ENCODE results near the gene VWA5A. TPM values are rescaled to one million over a fixed set of nuclear protein-coding genes. Genes with fewer than 3 reads are reported as not detected.

The VWA5A gene
- total and polyA plus RNA-seq, 2 donors (not counting 1 experiment from before 2014, with no cell fraction given) = 11.9 to 22.3 TPM

DNA sequence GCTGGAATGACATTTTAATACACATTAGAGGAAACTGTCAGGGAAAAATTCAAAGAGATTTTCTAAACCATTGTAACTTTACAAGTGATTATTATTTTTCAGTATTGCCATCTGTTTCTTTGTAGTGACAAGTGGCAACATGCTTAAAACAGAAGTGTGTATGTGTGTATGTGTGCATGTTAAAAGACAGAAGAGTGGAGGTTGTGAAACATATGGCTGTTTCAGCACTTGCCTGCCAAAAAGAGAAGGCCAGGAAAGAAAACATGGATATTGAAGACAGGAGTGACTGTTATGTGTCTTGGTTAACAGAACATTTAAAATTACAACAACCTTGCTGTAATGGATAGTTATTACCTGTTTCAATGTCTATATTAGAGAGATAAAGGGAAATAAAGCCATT is 24.3 kb upstream of the VWA5A start:
- H2AFZ ChIP-seq (ENCODE audit: low read length) = no peak overlapping the region
- no peaks in the 10 kb centered on the region for H4K20me1 ChIP-seq (ENCODE audit: control insufficient read depth, extremely low read depth, insufficient read depth, low read length)
- H3K9me3 ChIP-seq (ENCODE audit: control insufficient read depth, insufficient read depth, low read depth, low read length) = no peaks in the 10 kb centered on the region
- H3K4me2 ChIP-seq (ENCODE audit: extremely low read depth, insufficient read depth, low read length) = no peak overlapping the region
- no peak overlapping the region for H3K27ac ChIP-seq (ENCODE audit: insufficient read depth, low read length)
- no peak overlapping the region for H3K4me3 ChIP-seq (replicated peaks in 1 of 4; ENCODE audit: control extremely low read depth in 1 of 4, insufficient read depth in 1 of 4, low read depth in 3 of 4, low read length in 4 of 4)
- TF ChIP-seq, protein P1, sequence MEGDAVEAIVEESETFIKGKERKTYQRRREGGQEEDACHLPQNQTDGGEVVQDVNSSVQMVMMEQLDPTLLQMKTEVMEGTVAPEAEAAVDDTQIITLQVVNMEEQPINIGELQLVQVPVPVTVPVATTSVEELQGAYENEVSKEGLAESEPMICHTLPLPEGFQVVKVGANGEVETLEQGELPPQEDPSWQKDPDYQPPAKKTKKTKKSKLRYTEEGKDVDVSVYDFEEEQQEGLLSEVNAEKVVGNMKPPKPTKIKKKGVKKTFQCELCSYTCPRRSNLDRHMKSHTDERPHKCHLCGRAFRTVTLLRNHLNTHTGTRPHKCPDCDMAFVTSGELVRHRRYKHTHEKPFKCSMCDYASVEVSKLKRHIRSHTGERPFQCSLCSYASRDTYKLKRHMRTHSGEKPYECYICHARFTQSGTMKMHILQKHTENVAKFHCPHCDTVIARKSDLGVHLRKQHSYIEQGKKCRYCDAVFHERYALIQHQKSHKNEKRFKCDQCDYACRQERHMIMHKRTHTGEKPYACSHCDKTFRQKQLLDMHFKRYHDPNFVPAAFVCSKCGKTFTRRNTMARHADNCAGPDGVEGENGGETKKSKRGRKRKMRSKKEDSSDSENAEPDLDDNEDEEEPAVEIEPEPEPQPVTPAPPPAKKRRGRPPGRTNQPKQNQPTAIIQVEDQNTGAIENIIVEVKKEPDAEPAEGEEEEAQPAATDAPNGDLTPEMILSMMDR (conservative IDR thresholded peaks at IDR 0.05 in 1 of 2, IDR thresholded peaks at IDR 0.05 in 1 of 2; ENCODE audit: low read depth in 1 of 2, low read length in 2 of 2) = no peak
- no peak for TF ChIP-seq EZH2 (IDR thresholded peaks at IDR 0.05; ENCODE audit: low read length, missing control alignments)
- no peaks in the 10 kb centered on the region for H3K79me2 ChIP-seq (ENCODE audit: control insufficient read depth, insufficient read depth, low read length)
- no peaks in the 10 kb centered on the region for H3K36me3 ChIP-seq (ENCODE audit: control insufficient read depth, insufficient read depth, low read length)
- no peak overlapping the region for H3K9ac ChIP-seq (ENCODE audit: insufficient read depth, low read length)
- no peaks in the 10 kb centered on the region for H3K27me3 ChIP-seq (ENCODE audit: control insufficient read depth, insufficient read depth, low read length)
- no peak for DNase-seq (ENCODE audit: low read depth in 2 of 2)
- H3K4me1 ChIP-seq (ENCODE audit: control insufficient read depth, extremely low read depth, insufficient read depth, low read length) = no peaks in the 10 kb centered on the region

DNA sequence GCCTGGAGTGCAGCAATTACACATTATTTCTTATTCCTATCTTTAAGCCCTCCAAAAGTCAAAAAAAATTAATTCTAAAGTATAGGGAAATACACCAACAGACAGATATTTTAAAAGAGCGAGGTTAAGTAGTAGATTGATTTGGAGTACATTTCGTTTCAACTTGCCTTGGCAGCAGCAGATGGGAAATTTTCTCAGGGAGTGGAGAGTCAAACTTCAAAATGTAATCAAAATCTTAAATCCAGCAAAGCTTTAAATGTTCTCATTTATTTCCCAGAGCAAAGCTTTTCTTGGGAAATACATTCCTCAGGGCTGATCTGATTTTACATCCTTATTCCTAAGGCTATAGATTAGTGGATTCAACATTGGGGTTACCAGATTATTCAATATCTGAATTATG is 21.9 kb upstream of the VWA5A start:
- Histone ChIP-seq H2AFZ (ENCODE audit: low read length) (no peak overlapping the region), H3K36me3 (ENCODE audit: control insufficient read depth, insufficient read depth, low read length) (no peaks in the 10 kb centered on the region), H4K20me1 (ENCODE audit: control insufficient read depth, extremely low read depth, insufficient read depth, low read length) (no peaks in the 10 kb centered on the region), H3K27me3 (ENCODE audit: control insufficient read depth, insufficient read depth, low read length) (no peaks in the 10 kb centered on the region), H3K9ac (ENCODE audit: insufficient read depth, low read length) (no peak overlapping the region), H3K9me3 (ENCODE audit: control insufficient read depth, insufficient read depth, low read depth, low read length) (no peaks in the 10 kb centered on the region), H3K4me2 (ENCODE audit: extremely low read depth, insufficient read depth, low read length) (no peak overlapping the region), H3K27ac (ENCODE audit: insufficient read depth, low read length) (no peak overlapping the region), H3K4me3 (replicated peaks in 1 of 4; ENCODE audit: control extremely low read depth in 1 of 4, insufficient read depth in 1 of 4, low read depth in 3 of 4, low read length in 4 of 4) (no peak overlapping the region), H3K79me2 (ENCODE audit: control insufficient read depth, insufficient read depth, low read length) (no peaks in the 10 kb centered on the region), H3K4me1 (ENCODE audit: control insufficient read depth, extremely low read depth, insufficient read depth, low read length) (no peaks in the 10 kb centered on the region)
- DNase-seq (ENCODE audit: low read depth in 2 of 2) = no peak
- TF ChIP-seq, protein P1 (conservative IDR thresholded peaks at IDR 0.05 in 1 of 2, IDR thresholded peaks at IDR 0.05 in 1 of 2; ENCODE audit: low read depth in 1 of 2, low read length in 2 of 2) = no peak
- no peak for TF ChIP-seq EZH2 (IDR thresholded peaks at IDR 0.05; ENCODE audit: low read length, missing control alignments)

DNA sequence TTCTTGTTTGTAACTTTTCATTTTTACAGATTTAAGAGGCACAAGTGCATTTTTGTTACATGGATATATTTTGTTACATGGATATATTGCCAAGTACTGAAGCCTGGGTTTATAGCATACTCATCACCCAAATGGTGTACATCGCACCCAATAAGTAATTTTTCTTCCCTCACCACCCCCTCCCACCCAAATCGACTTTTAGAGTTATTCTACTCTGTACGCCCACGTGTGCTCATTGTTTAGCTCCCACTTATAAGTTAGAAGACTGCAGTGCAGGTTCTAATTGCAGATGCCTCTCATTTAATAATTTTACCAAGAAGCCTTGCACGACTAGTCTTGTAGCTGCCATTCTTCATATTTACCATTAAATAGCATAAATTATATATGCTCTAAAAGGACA is 20.5 kb upstream of the VWA5A start:
- Histone ChIP-seq H2AFZ (ENCODE audit: low read length) (no peak overlapping the region), H3K36me3 (ENCODE audit: control insufficient read depth, insufficient read depth, low read length) (no peaks in the 10 kb centered on the region), H3K4me2 (ENCODE audit: extremely low read depth, insufficient read depth, low read length) (no peak overlapping the region), H3K27ac (ENCODE audit: insufficient read depth, low read length) (no peak overlapping the region), H3K79me2 (ENCODE audit: control insufficient read depth, insufficient read depth, low read length) (no peaks in the 10 kb centered on the region), H3K9ac (ENCODE audit: insufficient read depth, low read length) (no peak overlapping the region), H3K4me1 (ENCODE audit: control insufficient read depth, extremely low read depth, insufficient read depth, low read length) (no peaks in the 10 kb centered on the region), H3K4me3 (replicated peaks in 1 of 4; ENCODE audit: control extremely low read depth in 1 of 4, insufficient read depth in 1 of 4, low read depth in 3 of 4, low read length in 4 of 4) (no peak overlapping the region), H3K9me3 (ENCODE audit: control insufficient read depth, insufficient read depth, low read depth, low read length) (no peaks in the 10 kb centered on the region), H4K20me1 (ENCODE audit: control insufficient read depth, extremely low read depth, insufficient read depth, low read length) (no peaks in the 10 kb centered on the region), H3K27me3 (ENCODE audit: control insufficient read depth, insufficient read depth, low read length) (no peaks in the 10 kb centered on the region)
- no peak for DNase-seq (ENCODE audit: low read depth in 2 of 2)
- TF ChIP-seq EZH2 (IDR thresholded peaks at IDR 0.05; ENCODE audit: low read length, missing control alignments) = no peak
- TF ChIP-seq, protein P1 (conservative IDR thresholded peaks at IDR 0.05 in 1 of 2, IDR thresholded peaks at IDR 0.05 in 1 of 2; ENCODE audit: low read depth in 1 of 2, low read length in 2 of 2) = no peak

Measured in fibroblast of lung (primary cell).